Testis (tissue), 3 donors: Measurements from ENCODE around the gene CROCC. TPM values are rescaled to one million over a fixed set of nuclear protein-coding genes. Genes with fewer than 3 reads are reported as not detected.

ENCODE experiments used
- DNase-seq: peaks from one replicate; pipeline ENCODE4 v3.0.0-alpha.2; 2019
- H3K27ac ChIP-seq, 2 donors: fragments of 200-600 bp; sonication (generic); one replicate each; pipeline ENCODE4 v1.5.1; 2019
- H3K27me3 ChIP-seq: fragments of 200-600 bp; sonication (generic); one replicate; pipeline ENCODE4 v1.5.1; 2019
- H3K36me3 ChIP-seq: fragments of 200-600 bp; sonication (generic); one replicate; pipeline ENCODE4 v1.5.1; 2017; ENCODE audit warnings: low read depth; ENCODE audit errors: missing control alignments
- H3K4me1 ChIP-seq: fragments of 200-600 bp; sonication (generic); one replicate; pipeline ENCODE4 v1.5.1; 2019
- H3K4me3 ChIP-seq, 2 donors: fragments of 200-600 bp; sonication (generic); one replicate each; pipeline ENCODE4 v1.5.1; 2017 to 2019
- H3K9me3 ChIP-seq: fragments of 200-600 bp; sonication (generic); one replicate; pipeline ENCODE4 v1.5.1; 2017
- CTCF ChIP-seq, 3 experiments: fragments of 450-650 bp in 2 of 3; fragments of 200-600 bp in 1 of 3; sonication (generic) in 1 of 3; IDR thresholded peaks; one replicate each; pipeline ENCODE4 v1.5.1; 2016 to 2019; ENCODE audit warnings: antibody characterized with exemption in 3 of 3, mild to moderate bottlenecking in 2 of 3, moderate library complexity in 1 of 3
- POLR2A ChIP-seq: fragments of 450-650 bp; IDR thresholded peaks from one replicate; pipeline ENCODE4 v1.6.1; 2017; ENCODE audit warnings: antibody characterized with exemption, mild to moderate bottlenecking, moderate library complexity
- WGBS, 2 donors: methylation state at CpG; one replicate each; pipeline ENCODE4 v1.1.5; 2018; 5-methylcytosine and 5-hydroxymethylcytosine counted together
- intact Hi-C: fragments of 100-400 bp; cut with DNase I; formaldehyde crosslinking; loops from one replicate; pipeline ENCODE4 v1.15.1; 2023; ENCODE audit warnings: low total_unique reads
- polyA plus RNA-seq: library from polyadenylated mRNA; stranded (reverse); fragments of 350-450 nt; fragmentation: Illumina TruSeq; extraction: RNeasy Lipid Tissue Mini Kit (QIAGEN cat#74804); gene quantifications from one replicate; pipeline ENCODE4 v1.2.3, GENCODE V29; 2014; ENCODE audit warnings: low read depth, low replicate concordance; ENCODE audit not compliant: insufficient read depth
- total RNA-seq, 2 donors: library from RNA; depleted of rRNA; stranded (reverse); fragments of >200 nt; gene quantifications; one replicate each; pipeline ENCODE4 v1.2.3, GENCODE V29; 2016

Gene CROCC
- total and polyA plus RNA-seq, 3 donors from 2014 or later, result 18.8 to 49.2 (median 49.1) TPM

GRCh38 chr1:16999863-17000262, 78.1 kb downstream of the CROCC start:
- no peak for TF ChIP-seq POLR2A
- TF ChIP-seq CTCF (IDR thresholded peaks at IDR 0.05), result no peak
- DNase-seq, result no peak
- intact Hi-C loops, result no loop called here
- Histone ChIP-seq H3K4me1 (no peaks in the 10 kb centered on the region), H3K9me3 (no peaks in the 10 kb centered on the region), H3K27ac (no peak overlapping the region), H3K27me3 (no peaks in the 10 kb centered on the region), H3K4me3 (no peak overlapping the region), H3K36me3 (no peaks in the 10 kb centered on the region)
- WGBS, 2 donors, result 93 to 97% methylated on average over 6 to 7 of the region's 8 CpGs

DNA sequence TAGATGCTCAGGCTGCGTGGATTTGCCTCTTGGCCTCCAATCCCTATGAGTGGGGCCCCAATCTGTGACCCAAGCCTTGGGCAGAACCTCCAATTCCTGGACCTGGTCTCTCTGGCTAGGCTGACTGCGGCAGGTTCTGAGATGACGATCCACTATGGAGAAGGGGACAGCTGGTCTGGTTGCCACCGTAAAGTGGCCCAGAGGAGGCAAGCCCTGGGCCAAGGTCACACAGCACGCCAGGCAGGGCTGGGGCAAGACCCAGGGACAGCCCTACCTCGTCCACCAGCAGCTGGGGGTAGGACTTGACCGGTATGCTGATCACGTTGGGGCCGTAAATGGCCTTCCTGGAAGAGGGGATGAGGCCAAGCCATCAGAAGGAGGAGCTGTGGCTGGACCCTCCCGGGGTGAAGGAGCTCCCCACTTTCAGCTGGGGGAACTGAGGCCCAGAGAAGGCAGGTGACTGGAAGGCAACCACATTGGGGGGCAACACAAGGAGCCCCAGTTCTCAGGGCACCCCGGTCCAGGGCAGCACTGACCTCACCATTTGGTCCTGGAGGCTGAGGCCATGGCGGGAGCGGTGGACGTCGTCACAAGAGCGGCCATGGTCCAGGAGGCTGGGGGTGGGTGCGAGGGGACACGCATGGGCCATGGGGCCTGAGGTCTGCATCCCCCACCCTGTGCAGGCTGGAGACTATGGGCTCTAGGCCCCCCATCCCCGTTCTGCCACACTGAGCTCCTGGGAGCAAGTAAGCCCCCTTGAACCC, 80.2 kb downstream of the CROCC start:
- H3K9me3 ChIP-seq, result no peaks in the 10 kb centered on the region
- no peaks in the 10 kb centered on the region for H3K4me1 ChIP-seq
- intact Hi-C loops, result no loop called here
- DNase-seq, result no peak
- no peak overlapping the region for H3K4me3 ChIP-seq
- 92 to 96% methylated on average over 10 to 19 of the region's 19 CpGs for WGBS, 2 donors
- TF ChIP-seq POLR2A (no peak), CTCF (IDR thresholded peaks at IDR 0.05) (no peak)
- no peak overlapping the region for H3K27ac ChIP-seq
- H3K27me3 ChIP-seq, result no peaks in the 10 kb centered on the region
- H3K36me3 ChIP-seq, result no peaks in the 10 kb centered on the region

DNA sequence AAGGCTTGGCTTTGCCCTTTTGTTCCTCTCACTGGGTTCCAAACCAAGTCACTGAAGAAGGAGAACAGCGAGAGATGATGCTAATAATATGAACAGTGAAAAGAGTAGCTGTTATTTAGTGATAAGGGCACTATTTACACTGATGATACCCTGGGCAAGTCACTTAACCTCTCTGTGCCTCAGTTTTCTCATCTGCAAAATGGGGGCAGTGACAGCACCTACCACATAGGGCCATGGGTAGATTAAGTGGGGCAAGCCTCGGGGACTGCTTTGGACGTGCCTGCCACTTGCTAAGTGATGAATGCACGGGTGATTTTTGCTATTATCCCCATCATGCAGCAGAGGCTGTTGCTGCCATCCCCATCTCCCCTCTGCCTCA, 80.8 kb downstream of the CROCC start:
- intact Hi-C loops, result no loop called here
- Histone ChIP-seq H3K27ac (no peak overlapping the region), H3K36me3 (no peaks in the 10 kb centered on the region), H3K27me3 (no peaks in the 10 kb centered on the region), H3K4me1 (no peaks in the 10 kb centered on the region), H3K9me3 (no peaks in the 10 kb centered on the region), H3K4me3 (no peak overlapping the region)
- TF ChIP-seq CTCF (IDR thresholded peaks at IDR 0.05) (no peak), POLR2A (no peak)
- DNase-seq, result no peak
- WGBS, 2 donors, result 90 to 98% methylated on average over 3 to 4 of the region's 4 CpGs

DNA sequence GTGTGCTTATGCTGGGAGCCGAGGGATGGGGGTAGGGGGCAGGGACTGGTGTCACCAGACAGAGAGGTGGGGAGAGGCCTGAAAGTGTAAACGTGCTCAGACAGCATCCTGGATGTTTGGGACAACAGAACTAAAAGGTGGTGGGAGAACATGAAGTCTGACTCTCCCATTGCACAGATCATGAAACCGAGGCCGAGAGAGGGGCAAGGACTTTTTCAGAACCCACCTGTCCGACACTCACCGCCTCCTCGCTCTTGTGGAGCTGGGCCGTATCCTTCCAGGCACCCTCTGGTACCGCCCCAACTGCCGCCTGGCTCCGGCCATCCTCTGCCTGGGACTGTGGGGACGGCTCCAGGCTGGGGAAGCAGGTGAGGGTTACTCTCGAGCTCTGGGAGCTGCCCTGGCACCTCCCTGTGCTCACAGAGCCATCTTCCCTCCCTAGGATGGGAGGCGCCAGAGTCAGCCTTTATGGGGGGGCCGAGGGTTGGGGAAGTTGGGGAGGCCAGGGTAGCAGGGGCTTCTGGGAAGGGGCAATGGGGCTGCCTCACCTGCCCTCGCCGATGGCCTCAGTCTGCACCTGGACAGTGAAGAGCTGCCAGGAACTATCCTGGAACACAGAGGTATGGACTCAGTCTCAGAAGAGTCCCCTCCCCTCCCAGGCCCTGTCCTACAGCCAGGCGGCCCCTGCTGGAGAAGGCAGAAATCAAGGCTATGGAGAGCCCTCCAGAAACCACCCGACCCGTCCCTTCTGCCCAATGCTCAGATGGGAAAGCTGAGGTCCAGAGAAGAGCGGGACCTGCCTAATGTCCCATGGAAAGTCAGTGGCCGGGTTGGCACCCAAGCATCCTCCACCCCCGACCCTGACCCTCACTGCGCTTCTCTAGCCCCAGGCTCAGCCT, 83.0 kb downstream of the CROCC start:
- no peaks in the 10 kb centered on the region for H3K27me3 ChIP-seq
- H3K9me3 ChIP-seq, result no peaks in the 10 kb centered on the region
- H3K36me3 ChIP-seq, result no peaks in the 10 kb centered on the region
- no peak overlapping the region for H3K4me3 ChIP-seq
- WGBS, 2 donors, result 93 to 96% methylated on average over 23 to 24 of the region's 24 CpGs
- intact Hi-C loops, result no loop called here
- H3K27ac ChIP-seq, result no peak overlapping the region
- TF ChIP-seq POLR2A, result no peak
- no peak for TF ChIP-seq CTCF (IDR thresholded peaks at IDR 0.05)
- H3K4me1 ChIP-seq, result no peaks in the 10 kb centered on the region
- DNase-seq, result no peak
